ENCODE results near the gene NOS1AP. TPM values are rescaled to one million over a fixed set of nuclear protein-coding genes. Genes with fewer than 3 reads are reported as not detected.

The NOS1AP gene
- total and polyA plus RNA-seq, 9 of the 15 experiments (the other 6 are each of a cell fraction or from before 2014, with no cell fraction given) = 0.07 to 1.5 (median 0.22) TPM

DNA sequence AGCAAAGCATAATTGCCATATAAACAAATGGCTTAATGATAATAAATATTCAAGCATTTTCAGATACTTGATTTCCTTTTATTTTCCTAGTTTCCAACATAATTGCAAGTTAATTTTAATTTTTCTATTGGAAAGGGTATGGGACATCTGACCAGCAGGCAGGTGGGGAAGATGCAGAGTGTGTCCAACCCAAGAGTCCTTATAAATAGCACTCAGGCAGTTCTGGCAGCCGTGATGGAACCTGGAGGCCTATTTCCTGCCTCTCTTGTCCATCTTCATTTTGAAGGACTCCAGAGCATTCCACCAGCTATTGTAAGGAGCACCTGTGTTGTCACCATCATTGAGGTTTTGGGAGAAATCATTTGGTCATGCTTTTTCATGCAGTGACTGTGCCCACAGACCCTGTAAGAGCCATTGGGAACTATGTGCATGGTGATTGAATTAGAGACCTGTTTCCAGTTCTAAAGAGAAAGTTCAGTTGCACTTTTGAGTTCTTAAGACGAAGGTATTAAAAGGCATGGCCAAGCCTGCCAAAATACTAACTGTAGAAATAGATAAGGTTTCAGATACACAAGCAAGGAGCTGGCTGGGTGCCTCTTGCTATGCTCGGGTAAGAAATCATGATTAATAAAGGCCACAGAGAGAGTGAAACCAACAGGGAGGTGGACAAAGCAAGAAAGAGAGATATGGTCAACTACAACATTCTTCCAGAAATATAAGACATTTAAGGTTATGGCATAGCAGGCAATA, 214.9 kb downstream of the NOS1AP start:
- no peak for DNase-seq (ENCODE audit: extremely low read depth in 1 of 4, low spot score in 3 of 4)
- no peaks in the 10 kb centered on the region for H3K36me3 ChIP-seq (ENCODE audit: control insufficient read depth, insufficient read depth, low read length)
- WGBS (ENCODE audit: insufficient coverage, low coverage, missing lambda C conversion rate) = 0% methylated on average over 3 of the region's 3 CpGs
- ChIA-PET CTCF (ENCODE audit: low intra/inter-chr PET ratio) (no interaction called here), POLR2A (no interaction called here)
- no peak overlapping the region for H2AFZ ChIP-seq (ENCODE audit: low read depth, low read length)
- H3K9ac ChIP-seq (ENCODE audit: insufficient read depth in 1 of 2, low read depth in 2 of 2, low read length in 2 of 2) = no peak overlapping the region
- BruUV-seq (replicated peaks) = no TSS peak
- no peak for ATAC-seq
- no peaks in the 10 kb centered on the region for H3K79me2 ChIP-seq (ENCODE audit: control insufficient read depth, insufficient read depth, low read length)
- H3K27me3 ChIP-seq (ENCODE audit: control insufficient read depth in 2 of 2, insufficient read depth in 2 of 2, low read length in 2 of 2) = peaks cover 2 to 18% of the 10 kb centered on the region in 2 experiments; a peak in 3 of 5 replicates
- intact Hi-C loops (cut with micrococcal nuclease) = no loop called here
- H3K27ac ChIP-seq (ENCODE audit: extremely low read depth, low read depth, low read length) = no peak overlapping the region
- in situ Hi-C loops (cut with MboI) = no loop called here
- no peaks in the 10 kb centered on the region for H3K9me3 ChIP-seq (replicated peaks; ENCODE audit: control insufficient read depth, insufficient read depth, low read depth, low read length)
- H3K4me1 ChIP-seq (replicated peaks in 1 of 2; ENCODE audit: control insufficient read depth in 2 of 2, insufficient read depth in 2 of 2, low read length in 2 of 2) = peaks cover 0 to 6% of the 10 kb centered on the region in 2 experiments; a peak in 2 of 5 replicates
- no peak overlapping the region for H3K4me2 ChIP-seq (ENCODE audit: insufficient read depth, low read length)
- TF ChIP-seq ETS2 (tag; IDR thresholded peaks at IDR 0.05; ENCODE audit: borderline replicate concordance, poor library complexity, severe bottlenecking) (no peak), ZNF668 (CRISPR knock-in tag; IDR thresholded peaks at IDR 0.05) (no peak)
- no peaks in the 10 kb centered on the region for H3K9me1 ChIP-seq (ENCODE audit: control insufficient read depth, insufficient read depth, low read length)
- H3K4me3 ChIP-seq = no peak overlapping the region
- no peaks in the 10 kb centered on the region for H4K20me1 ChIP-seq (replicated peaks; ENCODE audit: control insufficient read depth, insufficient read depth, low read length)
- no peak for FAIRE-seq

DNA sequence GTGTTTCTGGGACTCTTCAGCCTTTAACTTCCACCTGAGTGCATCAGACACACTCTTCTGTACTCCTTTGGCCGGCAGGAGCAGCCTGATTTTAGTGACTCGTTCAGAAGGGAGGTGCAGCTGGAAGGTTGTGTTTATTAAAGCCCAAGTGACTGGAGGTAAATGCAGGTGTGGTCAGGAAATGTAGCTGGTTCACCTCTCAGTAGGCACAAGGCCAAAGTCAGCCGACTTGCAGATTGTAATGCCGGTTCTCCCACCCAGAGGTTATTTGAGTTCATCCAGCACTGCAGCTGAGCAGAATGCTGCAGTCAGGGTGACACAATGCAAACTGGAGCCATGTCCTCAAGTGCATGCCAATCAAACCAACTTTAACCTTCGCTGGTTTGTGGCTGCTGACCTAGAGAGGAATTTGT, 215.7 kb downstream of the NOS1AP start:
- H3K4me3 ChIP-seq = no peak overlapping the region
- no peak overlapping the region for H3K4me2 ChIP-seq (ENCODE audit: insufficient read depth, low read length)
- POLR2A ChIA-PET = no interaction called here

More for the DNA sequence above, 215.7 kb downstream of the NOS1AP start:
- Histone ChIP-seq H3K9me1 (ENCODE audit: control insufficient read depth, insufficient read depth, low read length) (no peaks in the 10 kb centered on the region), H3K36me3 (ENCODE audit: control insufficient read depth, insufficient read depth, low read length) (no peaks in the 10 kb centered on the region), H4K20me1 (replicated peaks; ENCODE audit: control insufficient read depth, insufficient read depth, low read length) (no peaks in the 10 kb centered on the region), H3K79me2 (ENCODE audit: control insufficient read depth, insufficient read depth, low read length) (no peaks in the 10 kb centered on the region), H2AFZ (ENCODE audit: low read depth, low read length) (no peak overlapping the region), H3K27me3 (ENCODE audit: control insufficient read depth in 2 of 2, insufficient read depth in 2 of 2, low read length in 2 of 2) (peaks cover 2 to 25% of the 10 kb centered on the region in 2 experiments; a peak in 3 of 5 replicates), H3K9me3 (replicated peaks; ENCODE audit: control insufficient read depth, insufficient read depth, low read depth, low read length) (no peaks in the 10 kb centered on the region), H3K9ac (ENCODE audit: insufficient read depth in 1 of 2, low read depth in 2 of 2, low read length in 2 of 2) (no peak overlapping the region), H3K27ac (ENCODE audit: extremely low read depth, low read depth, low read length) (no peak overlapping the region), H3K4me1 (replicated peaks in 1 of 2; ENCODE audit: control insufficient read depth in 2 of 2, insufficient read depth in 2 of 2, low read length in 2 of 2) (peaks cover 0 to 4% of the 10 kb centered on the region in 2 experiments; a peak in 2 of 5 replicates)
- CTCF ChIA-PET (ENCODE audit: low intra/inter-chr PET ratio) = no interaction called here
- 1% methylated on average over 5 of the region's 5 CpGs for WGBS (ENCODE audit: insufficient coverage, low coverage, missing lambda C conversion rate)
- no peak for FAIRE-seq
- no peak for ATAC-seq
- in situ Hi-C loops (cut with MboI) (no loop called here), intact Hi-C loops (cut with micrococcal nuclease) (no loop called here)
- no peak for DNase-seq (ENCODE audit: extremely low read depth in 1 of 4, low spot score in 3 of 4)
- TF ChIP-seq, protein P1, sequence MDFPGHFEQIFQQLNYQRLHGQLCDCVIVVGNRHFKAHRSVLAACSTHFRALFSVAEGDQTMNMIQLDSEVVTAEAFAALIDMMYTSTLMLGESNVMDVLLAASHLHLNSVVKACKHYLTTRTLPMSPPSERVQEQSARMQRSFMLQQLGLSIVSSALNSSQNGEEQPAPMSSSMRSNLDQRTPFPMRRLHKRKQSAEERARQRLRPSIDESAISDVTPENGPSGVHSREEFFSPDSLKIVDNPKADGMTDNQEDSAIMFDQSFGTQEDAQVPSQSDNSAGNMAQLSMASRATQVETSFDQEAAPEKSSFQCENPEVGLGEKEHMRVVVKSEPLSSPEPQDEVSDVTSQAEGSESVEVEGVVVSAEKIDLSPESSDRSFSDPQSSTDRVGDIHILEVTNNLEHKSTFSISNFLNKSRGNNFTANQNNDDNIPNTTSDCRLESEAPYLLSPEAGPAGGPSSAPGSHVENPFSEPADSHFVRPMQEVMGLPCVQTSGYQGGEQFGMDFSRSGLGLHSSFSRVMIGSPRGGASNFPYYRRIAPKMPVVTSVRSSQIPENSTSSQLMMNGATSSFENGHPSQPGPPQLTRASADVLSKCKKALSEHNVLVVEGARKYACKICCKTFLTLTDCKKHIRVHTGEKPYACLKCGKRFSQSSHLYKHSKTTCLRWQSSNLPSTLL (IDR thresholded peaks at IDR 0.05) = no peak
- TF ChIP-seq, protein P2, sequence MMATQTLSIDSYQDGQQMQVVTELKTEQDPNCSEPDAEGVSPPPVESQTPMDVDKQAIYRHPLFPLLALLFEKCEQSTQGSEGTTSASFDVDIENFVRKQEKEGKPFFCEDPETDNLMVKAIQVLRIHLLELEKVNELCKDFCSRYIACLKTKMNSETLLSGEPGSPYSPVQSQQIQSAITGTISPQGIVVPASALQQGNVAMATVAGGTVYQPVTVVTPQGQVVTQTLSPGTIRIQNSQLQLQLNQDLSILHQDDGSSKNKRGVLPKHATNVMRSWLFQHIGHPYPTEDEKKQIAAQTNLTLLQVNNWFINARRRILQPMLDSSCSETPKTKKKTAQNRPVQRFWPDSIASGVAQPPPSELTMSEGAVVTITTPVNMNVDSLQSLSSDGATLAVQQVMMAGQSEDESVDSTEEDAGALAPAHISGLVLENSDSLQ (IDR thresholded peaks at IDR 0.05) = peak; percentile 59; the same call in 1 of the 2 replicates
- TF ChIP-seq NR1H2 (CRISPR knock-in tag; IDR thresholded peaks at IDR 0.05) (0 out of 2 replicates have a peak, but pooled peaks have one; percentile 30), FOXM1 (IDR thresholded peaks at IDR 0.05; ENCODE audit: low read depth) (no peak), FOXM1 (CRISPR knock-in tag; IDR thresholded peaks at IDR 0.05; ENCODE audit: low read depth) (no peak)
- BruUV-seq (replicated peaks) = no TSS peak
